Adrenal gland (tissue), 5 donors: ENCODE data around the gene C3orf20.

Experiments
- POLR2A ChIP-seq, 2 donors: fragments of 450-650 bp; IDR thresholded peaks; one replicate each; pipeline ENCODE4 v1.6.1; 2017; ENCODE audit warnings: antibody characterized with exemption in 2 of 2, mild to moderate bottlenecking in 2 of 2, moderate library complexity in 1 of 2
- TF ChIP-seq, protein P1 (sequence below), 6 experiments: fragments of 450-650 bp in 4 of 6; fragments of 200-600 bp in 2 of 6; sonication (generic) in 1 of 6; IDR thresholded peaks; 1 replicate in 5 of 6; 2 replicates in 1 of 6; pipeline versions ENCODE4 v1.5.1 to v1.8.0; 2016 to 2021; ENCODE audit warnings: antibody characterized with exemption in 6 of 6, mild to moderate bottlenecking in 2 of 6, moderate library complexity in 1 of 6
- donor health status: DM: no; HTN: no; CAD: no.

DNA sequence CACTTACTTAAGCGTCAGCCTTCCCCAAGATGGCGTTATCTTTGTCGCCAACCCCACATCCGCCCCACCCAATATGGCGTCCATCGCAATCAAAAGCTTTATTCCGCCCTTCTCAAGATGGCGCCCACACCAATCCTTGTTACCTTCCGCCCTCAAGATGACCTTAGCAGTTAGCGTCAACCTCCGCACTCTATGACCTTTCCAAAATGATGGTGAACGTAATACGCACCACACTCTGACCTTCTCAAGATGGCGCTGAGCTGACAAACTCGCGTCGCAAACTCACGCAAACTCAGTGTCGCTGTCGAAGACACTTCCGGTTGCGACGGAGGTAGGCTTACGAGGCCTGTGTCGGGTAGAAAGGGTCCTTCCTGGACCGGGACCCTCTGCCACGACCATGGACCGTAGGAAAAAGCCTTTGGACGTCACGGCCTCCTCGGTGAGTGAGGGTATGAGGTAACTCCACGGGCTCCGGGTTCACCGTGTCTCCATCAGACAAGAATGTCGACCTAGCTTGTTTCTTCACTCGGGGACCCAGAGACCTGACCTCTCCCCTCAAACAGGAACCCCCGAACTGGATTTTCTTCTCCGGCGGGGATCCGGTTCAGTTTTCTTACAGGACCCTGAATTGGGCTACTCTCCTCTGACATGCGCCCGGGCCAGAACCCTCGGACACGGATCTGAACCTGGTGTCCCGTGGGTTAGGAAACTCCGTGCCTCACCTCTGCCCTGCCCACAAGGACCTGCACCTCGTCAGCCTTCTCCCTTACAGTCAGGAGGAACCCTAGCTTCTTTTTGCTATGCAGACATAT is 23.3 kb upstream of the C3orf20 start, which contains the start of gene CCDC174:
- TF ChIP-seq, protein P1, sequence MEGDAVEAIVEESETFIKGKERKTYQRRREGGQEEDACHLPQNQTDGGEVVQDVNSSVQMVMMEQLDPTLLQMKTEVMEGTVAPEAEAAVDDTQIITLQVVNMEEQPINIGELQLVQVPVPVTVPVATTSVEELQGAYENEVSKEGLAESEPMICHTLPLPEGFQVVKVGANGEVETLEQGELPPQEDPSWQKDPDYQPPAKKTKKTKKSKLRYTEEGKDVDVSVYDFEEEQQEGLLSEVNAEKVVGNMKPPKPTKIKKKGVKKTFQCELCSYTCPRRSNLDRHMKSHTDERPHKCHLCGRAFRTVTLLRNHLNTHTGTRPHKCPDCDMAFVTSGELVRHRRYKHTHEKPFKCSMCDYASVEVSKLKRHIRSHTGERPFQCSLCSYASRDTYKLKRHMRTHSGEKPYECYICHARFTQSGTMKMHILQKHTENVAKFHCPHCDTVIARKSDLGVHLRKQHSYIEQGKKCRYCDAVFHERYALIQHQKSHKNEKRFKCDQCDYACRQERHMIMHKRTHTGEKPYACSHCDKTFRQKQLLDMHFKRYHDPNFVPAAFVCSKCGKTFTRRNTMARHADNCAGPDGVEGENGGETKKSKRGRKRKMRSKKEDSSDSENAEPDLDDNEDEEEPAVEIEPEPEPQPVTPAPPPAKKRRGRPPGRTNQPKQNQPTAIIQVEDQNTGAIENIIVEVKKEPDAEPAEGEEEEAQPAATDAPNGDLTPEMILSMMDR (IDR thresholded peaks at IDR 0.05), result no peak
- TF ChIP-seq POLR2A (IDR thresholded peaks at IDR 0.05), result peak; percentile 72 to 85
